ENCODE measurements around the gene KIF2B. TPM values are rescaled to one million over a fixed set of nuclear protein-coding genes. Genes with fewer than 3 reads are reported as not detected.
"Not testable (repeated sequence)": the region's sequence is repeated elsewhere in the genome, so short reads cannot be mapped to it uniquely, and the experiment has no call there.

KIF2B gene
- total RNA-seq, 8 experiments from 2014 or later = 0.08 to 0.47 (median 0.19) TPM; not detected in 4

- WGBS, 10 experiments = 20 to 100% (median 88%) methylated on average over 1 to 15 of the region's 32 CpGs; no CpG with 5 or more reads in 4 of the 10 experiments
- H3K27ac ChIP-seq = no peak overlapping the region
- no peaks in the 10 kb centered on the region for H3K4me1 ChIP-seq (replicated peaks in 1 of 2)
- no peak overlapping the region for H3K4me3 ChIP-seq
- ATAC-seq (replicated peaks in 6 of 8) = no peak
- in situ Hi-C loops (cut with MboI; ENCODE audit: low pct_unique_long_range_greater_than_20kb in 2 of 9, low sequenced_read_pairs in 9 of 9, unreplicated experiment in 9 of 9) = no loop called here
Measured at GRCh38 chr17:53823341-53824050, 769 bp downstream of the KIF2B start.

GRCh38 chr17:53834771-53835170 is 12.0 kb downstream of the KIF2B start:
- 0 to 94% (median 40%) methylated on average over 2 to 7 of the region's 8 CpGs; no CpG with 5 or more reads in 4 of the 10 experiments for WGBS, 10 experiments
- in situ Hi-C loops (cut with MboI; ENCODE audit: low pct_unique_long_range_greater_than_20kb in 2 of 9, low sequenced_read_pairs in 9 of 9, unreplicated experiment in 9 of 9); H3K4me1 ChIP-seq (replicated peaks in 1 of 2); ATAC-seq (replicated peaks in 6 of 8); H3K27ac ChIP-seq; H3K4me3 ChIP-seq: not testable (repeated sequence)

GRCh38 chr17:53837131-53837530 is 14.4 kb downstream of the KIF2B start:
- H3K4me1 ChIP-seq (replicated peaks in 1 of 2) = no peaks in the 10 kb centered on the region
- in situ Hi-C loops (cut with MboI; ENCODE audit: low pct_unique_long_range_greater_than_20kb in 2 of 9, low sequenced_read_pairs in 9 of 9, unreplicated experiment in 9 of 9) = no loop called here
- no peak for ATAC-seq (replicated peaks in 6 of 8)
- H3K4me3 ChIP-seq = no peak overlapping the region
- H3K27ac ChIP-seq = no peak overlapping the region

- Histone ChIP-seq H3K4me3 (no peak overlapping the region), H3K4me1 (replicated peaks in 1 of 2) (no peaks in the 10 kb centered on the region), H3K27ac (no peak overlapping the region)
- 23 to 100% (median 60%) methylated on average over 1 to 5 of the region's 5 CpGs for WGBS, 10 experiments
- no peak for ATAC-seq (replicated peaks in 6 of 8)
- in situ Hi-C loops (cut with MboI; ENCODE audit: low pct_unique_long_range_greater_than_20kb in 2 of 9, low sequenced_read_pairs in 9 of 9, unreplicated experiment in 9 of 9) = no loop called here
Measured at GRCh38 chr17:53844491-53845107, 21.9 kb downstream of the KIF2B start.

GRCh38 chr17:53871128-53871527 is 48.4 kb downstream of the KIF2B start:
- in situ Hi-C loops (cut with MboI; ENCODE audit: low pct_unique_long_range_greater_than_20kb in 2 of 9, low sequenced_read_pairs in 9 of 9, unreplicated experiment in 9 of 9); H3K27ac ChIP-seq; ATAC-seq (replicated peaks in 6 of 8); H3K4me1 ChIP-seq (replicated peaks in 1 of 2); H3K4me3 ChIP-seq: not testable (repeated sequence)
- WGBS, 10 experiments = 0 to 100% (median 90%) methylated on average over 1 to 5 of the region's 5 CpGs; no CpG with 5 or more reads in 3 of the 10 experiments
